Astrocyte (in vitro differentiated cells and primary cell): ENCODE data around the gene MYOZ2. TPM values are rescaled to one million over a fixed set of nuclear protein-coding genes. Genes with fewer than 3 reads are reported as not detected.

Experiments
- DNase-seq: peaks from one replicate; pipeline ENCODE4 v3.0.0-alpha.2; 2010; ENCODE audit warnings: low read depth
- FAIRE-seq: peaks from 2 replicates; lab custom pipeline; 2011; peaks lifted over from hg19 to GRCh38; lab: Jason Lieb, UNC
- H2AFZ ChIP-seq: 2 replicates; pipeline ENCODE4 v1.6.0; 2012; ENCODE audit warnings: low read depth, low read length, inconsistent platforms
- H3K27ac ChIP-seq: 2 replicates; pipeline ENCODE4 v1.5.1; 2011; ENCODE audit warnings: low read depth, low read length, inconsistent platforms
- H3K27me3 ChIP-seq: 2 replicates; pipeline ENCODE4 v1.6.0; 2011; ENCODE audit warnings: low read length, inconsistent platforms; ENCODE audit not compliant: insufficient read depth
- H3K36me3 ChIP-seq: 2 replicates; pipeline ENCODE4 v1.5.1; 2011; ENCODE audit warnings: low read length, inconsistent platforms; ENCODE audit not compliant: insufficient read depth
- H3K4me1 ChIP-seq: 2 replicates; pipeline ENCODE4 v1.5.1; 2011; ENCODE audit warnings: low read length, inconsistent platforms; ENCODE audit not compliant: insufficient read depth
- H3K4me2 ChIP-seq: 2 replicates; pipeline ENCODE4 v1.6.0; 2012; ENCODE audit warnings: low read length, inconsistent platforms
- H3K4me3 ChIP-seq: 2 replicates; pipeline ENCODE4 v1.5.1; 2011; ENCODE audit warnings: low read depth, mild to moderate bottlenecking, low read length, inconsistent platforms; ENCODE audit not compliant: insufficient read depth
- H3K79me2 ChIP-seq: 2 replicates; pipeline ENCODE4 v1.6.0; 2012; ENCODE audit warnings: mild to moderate bottlenecking, low read length, inconsistent platforms; ENCODE audit not compliant: insufficient read depth
- H3K9ac ChIP-seq: 2 replicates; pipeline ENCODE4 v1.6.0; 2012; ENCODE audit warnings: mild to moderate bottlenecking, low read length, inconsistent platforms
- H3K9me3 ChIP-seq: 2 replicates; pipeline ENCODE4 v1.5.1; 2012; ENCODE audit warnings: low read depth, mild to moderate bottlenecking, low read length, inconsistent platforms; ENCODE audit not compliant: insufficient read depth
- H4K20me1 ChIP-seq: 2 replicates; pipeline ENCODE4 v1.6.0; 2012; ENCODE audit warnings: low read length, inconsistent platforms; ENCODE audit not compliant: insufficient read depth
- H3K27ac Mint-ChIP-seq: one replicate; pipeline ENCODE4 v1.8.0; 2021; ENCODE audit warnings: mild to moderate bottlenecking, mixed read lengths; ENCODE audit not compliant: unreplicated experiment
- H3K27me3 Mint-ChIP-seq: one replicate; pipeline ENCODE4 v1.8.0; 2021; ENCODE audit warnings: low read depth, mixed read lengths; ENCODE audit not compliant: unreplicated experiment
- H3K36me3 Mint-ChIP-seq: one replicate; pipeline ENCODE4 v1.8.0; 2021; ENCODE audit warnings: low read depth, mixed read lengths; ENCODE audit not compliant: unreplicated experiment
- H3K4me1 Mint-ChIP-seq: one replicate; pipeline ENCODE4 v1.8.0; 2021; ENCODE audit warnings: low read depth, mixed read lengths; ENCODE audit not compliant: unreplicated experiment
- H3K4me3 Mint-ChIP-seq: one replicate; pipeline ENCODE4 v1.8.0; 2021; ENCODE audit warnings: mild to moderate bottlenecking, moderate library complexity, mixed read lengths; ENCODE audit not compliant: unreplicated experiment
- H3K9me3 Mint-ChIP-seq: one replicate; pipeline ENCODE4 v1.8.0; 2021; ENCODE audit warnings: mild to moderate bottlenecking, mixed read lengths; ENCODE audit not compliant: unreplicated experiment
- CTCF ChIP-seq: IDR thresholded peaks from 2 replicates; pipeline ENCODE4 v1.5.1; 2011; ENCODE audit warnings: low read depth, mild to moderate bottlenecking, inconsistent platforms, low read length, moderate library complexity; ENCODE audit not compliant: insufficient read depth
- EZH2 ChIP-seq: IDR thresholded peaks from 2 replicates; pipeline ENCODE4 v1.6.1; 2012; ENCODE audit warnings: mild to moderate bottlenecking, low read length, inconsistent platforms; ENCODE audit not compliant: insufficient read depth
- total RNA-seq: library from RNA; stranded (reverse); gene quantifications from 2 replicates; pipeline ENCODE4 v1.2.1, GENCODE V29; 2021

Gene MYOZ2
- total RNA-seq, 1 donor from 2014 or later: 1.1 TPM

- H3K79me2 ChIP-seq: no peaks in the 10 kb centered on the region
- no peaks in the 10 kb centered on the region for H3K4me1 ChIP-seq
- H2AFZ ChIP-seq: no peak overlapping the region
- H3K27ac Mint-ChIP-seq: no peak overlapping the region
- no peak overlapping the region for H3K27ac ChIP-seq
- H3K36me3 Mint-ChIP-seq: no peaks in the 10 kb centered on the region
- no peaks in the 10 kb centered on the region for H3K36me3 ChIP-seq
- no peaks in the 10 kb centered on the region for H3K27me3 Mint-ChIP-seq
- no peak overlapping the region for H3K4me3 Mint-ChIP-seq
- no peak overlapping the region for H3K9ac ChIP-seq
- H3K27me3 ChIP-seq: no peaks in the 10 kb centered on the region
- no peak overlapping the region for H3K4me2 ChIP-seq
- H3K4me1 Mint-ChIP-seq: no peaks in the 10 kb centered on the region
- DNase-seq: no peak
- no peak overlapping the region for H3K4me3 ChIP-seq
- no peaks in the 10 kb centered on the region for H3K9me3 ChIP-seq
- H4K20me1 ChIP-seq: no peaks in the 10 kb centered on the region
- TF ChIP-seq EZH2 (no peak), CTCF (no peak)
- no peak for FAIRE-seq
- H3K9me3 Mint-ChIP-seq: no peaks in the 10 kb centered on the region
These were observed 54.7 kb downstream of the MYOZ2 start for GRCh38 chr4:119190354-119190753.

DNA sequence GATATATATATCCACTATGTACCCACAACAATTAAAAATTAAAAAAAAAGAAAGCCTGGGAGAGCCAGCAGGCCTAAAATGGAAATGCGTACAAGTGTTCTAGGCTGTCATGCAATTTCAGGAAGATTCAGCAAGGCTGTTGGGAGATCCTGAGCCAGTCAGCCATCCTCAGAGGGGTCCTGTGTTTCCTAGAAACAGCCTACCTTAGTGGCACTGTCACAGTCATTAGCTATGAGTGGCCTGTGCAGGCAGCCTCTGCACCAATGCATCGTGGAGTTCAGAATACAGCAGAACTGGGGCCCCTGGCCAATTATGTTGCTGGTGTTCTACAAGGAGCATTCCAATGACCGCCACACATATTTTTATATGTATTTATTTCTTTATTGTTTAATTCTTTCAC is 55.9 kb downstream of the MYOZ2 start:
- no peaks in the 10 kb centered on the region for H3K27me3 Mint-ChIP-seq
- no peaks in the 10 kb centered on the region for H3K9me3 Mint-ChIP-seq
- Histone ChIP-seq H3K4me3 (no peak overlapping the region), H3K79me2 (no peaks in the 10 kb centered on the region), H3K4me2 (no peak overlapping the region), H2AFZ (no peak overlapping the region), H3K4me1 (no peaks in the 10 kb centered on the region), H3K9me3 (no peaks in the 10 kb centered on the region), H3K27me3 (no peaks in the 10 kb centered on the region), H3K9ac (no peak overlapping the region), H3K36me3 (no peaks in the 10 kb centered on the region), H4K20me1 (no peaks in the 10 kb centered on the region), H3K27ac (no peak overlapping the region)
- no peak for TF ChIP-seq EZH2
- H3K36me3 Mint-ChIP-seq: no peaks in the 10 kb centered on the region
- DNase-seq (no peak), FAIRE-seq (no peak)
- no peaks in the 10 kb centered on the region for H3K4me1 Mint-ChIP-seq
- H3K27ac Mint-ChIP-seq: no peak overlapping the region
- no peak overlapping the region for H3K4me3 Mint-ChIP-seq

- H3K4me2 ChIP-seq: no peak overlapping the region
- DNase-seq (no peak), FAIRE-seq (no peak)
- Mint-ChIP-seq H3K27me3 (no peaks in the 10 kb centered on the region), H3K9me3 (peaks cover 19% of the 10 kb centered on the region), H3K4me3 (no peak overlapping the region), H3K36me3 (peaks cover 2% of the 10 kb centered on the region), H3K27ac (no peak overlapping the region), H3K4me1 (no peaks in the 10 kb centered on the region)
- no peak overlapping the region for H3K4me3 ChIP-seq
- no peaks in the 10 kb centered on the region for H3K27me3 ChIP-seq
- no peaks in the 10 kb centered on the region for H3K36me3 ChIP-seq
- H3K9ac ChIP-seq: no peak overlapping the region
- no peaks in the 10 kb centered on the region for H3K79me2 ChIP-seq
- no peaks in the 10 kb centered on the region for H3K4me1 ChIP-seq
- no peak overlapping the region for H2AFZ ChIP-seq
- TF ChIP-seq EZH2 (no peak), CTCF (no peak)
- H3K9me3 ChIP-seq: no peaks in the 10 kb centered on the region
- no peak overlapping the region for H3K27ac ChIP-seq
- H4K20me1 ChIP-seq: no peaks in the 10 kb centered on the region
These were observed 62.2 kb downstream of the MYOZ2 start for GRCh38 chr4:119197772-119198212.
